GM10847 (cell line): Measurements from ENCODE around the gene GTF2F2.

Experiments used
- POLR2A ChIP-seq: IDR thresholded peaks from 2 replicates; pipeline ENCODE4 v1.6.1; 2011; ENCODE audit not compliant: insufficient read length; ENCODE audit errors: extremely low read depth

The GTF2F2 gene

GRCh38 chr13:45242070-45242469 is 121.8 kb downstream of the GTF2F2 start:
- TF ChIP-seq POLR2A = no peak

- TF ChIP-seq POLR2A = no peak
These were observed 122.2 kb downstream of the GTF2F2 start for GRCh38 chr13:45242524-45242923.

GRCh38 chr13:45243077-45243476 is 122.8 kb downstream of the GTF2F2 start:
- no peak for TF ChIP-seq POLR2A

GRCh38 chr13:45249662-45250061 is 129.4 kb downstream of the GTF2F2 start:
- no peak for TF ChIP-seq POLR2A

GRCh38 chr13:45254396-45254795 is 134.1 kb downstream of the GTF2F2 start:
- TF ChIP-seq POLR2A = no peak

DNA sequence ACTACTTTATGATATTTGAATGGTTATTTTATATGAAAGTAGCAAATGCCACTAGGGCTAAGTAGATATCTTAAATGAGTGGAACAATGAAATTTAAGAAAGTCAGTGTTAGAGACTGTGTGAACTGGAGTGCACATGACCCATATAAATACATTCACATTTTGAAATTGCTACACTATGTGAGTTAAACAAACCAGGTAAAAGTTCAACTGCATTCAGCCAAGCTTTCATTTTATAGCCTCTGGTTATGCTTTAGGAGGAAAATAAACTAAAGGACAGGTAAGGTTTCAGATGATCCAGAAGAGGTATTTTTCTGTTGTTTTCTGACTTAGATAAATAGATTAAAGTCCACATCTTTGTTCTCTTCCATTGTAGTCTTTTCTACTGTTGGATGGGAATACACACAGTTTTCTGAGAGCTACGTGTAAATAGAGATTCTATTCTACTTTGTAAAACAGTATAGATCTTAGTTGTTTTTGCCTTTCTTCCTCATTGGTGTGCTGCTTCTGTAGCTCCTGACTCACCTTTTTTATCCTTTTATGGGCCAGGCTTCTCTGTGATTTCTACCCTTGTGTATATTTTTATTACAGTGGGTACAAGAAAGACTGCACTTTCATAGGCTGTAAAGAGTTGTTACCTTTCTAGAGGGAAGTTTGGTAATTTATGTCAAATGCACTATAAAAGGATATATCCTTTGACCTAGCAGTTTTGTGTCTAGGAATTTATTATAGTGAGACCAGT is 135.1 kb downstream of the GTF2F2 start:
- TF ChIP-seq POLR2A = no peak

DNA sequence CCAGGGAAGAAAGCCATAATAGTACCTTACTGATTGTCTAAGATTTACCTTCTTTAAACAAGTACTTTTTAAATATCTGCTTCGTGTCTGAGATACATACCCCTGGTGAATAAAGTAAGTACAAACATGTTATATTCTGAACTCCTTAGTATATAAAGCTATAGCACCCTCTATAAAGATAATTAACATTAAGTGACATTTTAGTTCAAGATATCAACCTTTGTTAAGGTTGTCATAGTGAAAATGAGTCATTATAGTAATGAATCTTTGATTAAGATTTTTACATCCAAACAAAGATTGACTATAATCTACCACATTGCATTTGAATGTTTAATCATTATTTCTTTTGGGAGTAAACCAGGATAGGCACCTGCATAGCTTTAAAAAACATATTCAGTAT is 135.9 kb downstream of the GTF2F2 start:
- TF ChIP-seq POLR2A = no peak

GRCh38 chr13:45257638-45258333 is 137.5 kb downstream of the GTF2F2 start:
- TF ChIP-seq POLR2A = no peak

- no peak for TF ChIP-seq POLR2A
These were observed 138.0 kb downstream of the GTF2F2 start for GRCh38 chr13:45258334-45258675.

DNA sequence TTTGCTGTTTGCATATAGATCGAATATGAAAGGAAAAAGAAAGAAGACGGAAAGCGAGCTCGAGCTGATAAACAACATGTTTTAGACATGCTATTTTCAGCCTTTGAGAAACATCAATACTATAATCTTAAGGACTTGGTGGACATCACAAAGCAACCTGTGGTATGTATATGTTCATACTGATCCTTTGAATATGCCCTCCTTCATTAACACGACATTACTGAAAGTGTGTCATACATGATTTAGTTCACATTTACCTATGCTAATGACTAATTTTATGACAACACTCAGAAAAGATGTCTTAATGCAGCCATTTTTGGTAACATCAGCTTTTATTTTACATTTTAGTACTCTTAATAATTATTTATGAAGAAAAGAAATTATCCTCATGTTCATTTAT is 146.9 kb downstream of the GTF2F2 start:
- TF ChIP-seq POLR2A = no peak

GRCh38 chr13:45269204-45269603 is 148.9 kb downstream of the GTF2F2 start:
- no peak for TF ChIP-seq POLR2A

- no peak for TF ChIP-seq POLR2A
These were observed 156.6 kb downstream of the GTF2F2 start for GRCh38 chr13:45276913-45277312.

- TF ChIP-seq POLR2A = no peak
These were observed 157.9 kb downstream of the GTF2F2 start for GRCh38 chr13:45278096-45278645.

DNA sequence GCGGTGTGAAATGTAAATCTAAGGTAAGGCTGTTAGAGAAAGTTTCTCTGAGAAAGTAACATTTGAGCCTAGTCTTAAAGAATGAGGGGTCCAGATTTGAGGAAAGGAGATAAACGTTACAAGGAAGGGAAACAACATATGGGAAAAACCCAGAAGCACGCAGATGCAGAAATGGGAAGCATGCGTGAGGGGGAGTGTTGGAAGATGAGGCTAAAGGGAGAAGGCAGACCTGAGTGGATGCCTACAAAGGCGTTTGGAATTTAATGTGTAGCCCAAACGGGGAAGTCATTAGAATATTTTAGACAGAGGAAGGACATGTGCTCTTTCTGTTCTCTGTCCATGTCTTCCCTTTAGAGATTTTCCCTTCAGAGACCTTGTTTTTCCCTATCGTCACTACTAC is 159.7 kb downstream of the GTF2F2 start:
- TF ChIP-seq POLR2A = no peak

DNA sequence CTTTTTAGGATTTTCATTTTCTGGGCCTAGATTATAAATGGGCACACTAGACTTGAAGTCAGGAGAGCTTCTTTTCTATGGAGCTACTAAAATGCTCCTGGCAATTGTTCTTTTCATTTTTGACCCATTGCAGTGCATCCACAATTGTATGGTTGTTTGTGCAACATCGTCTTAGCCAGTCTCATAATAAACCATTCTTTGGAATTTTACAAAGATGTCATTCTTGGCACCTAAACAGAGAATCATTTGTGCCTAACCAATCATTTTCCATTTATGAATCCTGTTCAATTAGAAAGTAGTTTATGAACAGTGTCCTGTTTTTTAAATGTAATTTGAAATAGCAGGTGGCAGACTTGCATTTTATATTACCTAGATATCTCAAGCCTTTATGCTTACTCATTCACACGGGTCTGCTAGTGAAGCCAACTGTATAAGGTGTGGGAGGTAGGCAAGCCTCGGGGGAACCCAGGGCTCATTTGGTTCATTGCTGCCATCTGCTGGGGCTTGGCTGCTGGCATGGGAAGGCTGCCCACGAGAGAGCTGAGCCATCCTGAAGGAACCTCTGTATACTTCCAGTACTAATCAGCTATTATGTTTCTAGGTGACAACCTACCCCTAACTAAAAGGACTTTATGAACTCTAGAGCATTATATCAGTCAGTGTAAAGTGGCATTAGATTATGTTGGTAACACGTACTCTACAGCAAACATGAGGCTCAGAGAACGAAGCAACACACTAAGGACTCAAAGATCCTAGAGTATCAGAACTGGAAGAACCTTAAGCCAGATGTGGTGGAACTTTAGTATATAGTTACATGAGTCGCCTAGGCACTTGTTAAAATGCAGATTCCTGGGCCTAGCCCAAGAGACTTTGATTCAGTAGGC is 160.7 kb downstream of the GTF2F2 start:
- no peak for TF ChIP-seq POLR2A
